ENCODE results near the gene METTL8. TPM values are rescaled to one million over a fixed set of nuclear protein-coding genes. Genes with fewer than 3 reads are reported as not detected.

The METTL8 gene
- total and polyA plus RNA-seq, 2 experiments from 2014 or later: 16.8 to 30.5 TPM

- H3K36me3 ChIP-seq (replicated peaks; ENCODE audit: insufficient read depth, low read depth): no peaks in the 10 kb centered on the region
- H3K4me1 ChIP-seq (ENCODE audit: insufficient read depth): no peaks in the 10 kb centered on the region
- no peaks in the 10 kb centered on the region for H3K9me3 ChIP-seq (ENCODE audit: low read depth)
- H4K20me1 ChIP-seq (ENCODE audit: insufficient read depth, poor library complexity, severe bottlenecking): no peaks in the 10 kb centered on the region
- H3K27ac ChIP-seq: no peak overlapping the region
- TF ChIP-seq EZH2phosphoT487 (IDR thresholded peaks at IDR 0.05; ENCODE audit: low read depth, severe bottlenecking, unreplicated experiment): no peak
- TF ChIP-seq CTCF (IDR thresholded peaks at IDR 0.05; ENCODE audit: poor library complexity): no peak
- no peak for TF ChIP-seq EZH2 (IDR thresholded peaks at IDR 0.05; ENCODE audit: borderline replicate concordance)
- H3K4me3 ChIP-seq: no peak overlapping the region
- no peaks in the 10 kb centered on the region for H3K27me3 ChIP-seq
- no peak overlapping the region for H3K4me2 ChIP-seq
- no peaks in the 10 kb centered on the region for H3K9me2 ChIP-seq (replicated peaks; ENCODE audit: insufficient read depth)
- WGBS (ENCODE audit: low lambda C conversion rate, missing lambda C conversion rate): 97% methylated on average over 5 of the region's 5 CpGs
- H2AFZ ChIP-seq: no peak overlapping the region
- H3K79me2 ChIP-seq: no peaks in the 10 kb centered on the region
- no peak for DNase-seq (ENCODE audit: low spot score)
Observed at GRCh38 chr2:171470129-171470528, 36.3 kb upstream of the METTL8 start.

DNA sequence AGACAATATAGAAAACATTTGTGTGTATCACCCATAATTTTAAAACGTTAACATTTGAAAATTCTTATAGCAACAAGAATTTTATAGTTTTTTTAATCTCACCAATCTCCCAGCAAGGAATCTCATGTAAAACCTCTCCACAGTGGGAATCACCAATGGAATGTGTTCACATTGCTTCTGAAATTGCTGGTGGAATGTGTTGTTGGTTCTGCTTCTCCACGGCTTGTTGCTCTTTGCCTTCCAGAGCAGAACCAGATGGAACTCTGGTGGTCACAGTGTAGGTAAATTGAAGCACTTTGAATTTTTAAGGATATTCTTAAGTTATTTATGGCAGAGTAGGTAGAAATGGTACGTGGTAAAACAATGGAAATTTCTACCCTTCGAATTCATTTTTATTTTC lies 35.4 kb upstream of the METTL8 start:
- DNase-seq (ENCODE audit: low spot score): no peak
- Histone ChIP-seq H2AFZ (no peak overlapping the region), H3K4me1 (ENCODE audit: insufficient read depth) (no peaks in the 10 kb centered on the region), H3K79me2 (no peaks in the 10 kb centered on the region), H3K4me3 (no peak overlapping the region), H3K9me2 (replicated peaks; ENCODE audit: insufficient read depth) (no peaks in the 10 kb centered on the region), H3K36me3 (replicated peaks; ENCODE audit: insufficient read depth, low read depth) (no peaks in the 10 kb centered on the region), H3K27me3 (no peaks in the 10 kb centered on the region), H3K4me2 (no peak overlapping the region), H3K9me3 (ENCODE audit: low read depth) (no peaks in the 10 kb centered on the region), H4K20me1 (ENCODE audit: insufficient read depth, poor library complexity, severe bottlenecking) (no peaks in the 10 kb centered on the region), H3K27ac (no peak overlapping the region)
- no peak for TF ChIP-seq CTCF (IDR thresholded peaks at IDR 0.05; ENCODE audit: poor library complexity)
- TF ChIP-seq EZH2phosphoT487 (IDR thresholded peaks at IDR 0.05; ENCODE audit: low read depth, severe bottlenecking, unreplicated experiment): no peak
- no peak for TF ChIP-seq EZH2 (IDR thresholded peaks at IDR 0.05; ENCODE audit: borderline replicate concordance)
- 88% methylated on average over 4 of the region's 4 CpGs for WGBS (ENCODE audit: low lambda C conversion rate, missing lambda C conversion rate)

- H3K79me2 ChIP-seq: no peaks in the 10 kb centered on the region
- no peak overlapping the region for H2AFZ ChIP-seq
- H3K4me1 ChIP-seq (ENCODE audit: insufficient read depth): no peaks in the 10 kb centered on the region
- H3K4me3 ChIP-seq: no peak overlapping the region
- WGBS (ENCODE audit: low lambda C conversion rate, missing lambda C conversion rate): 85% methylated on average over 1 of the region's 1 CpG
- no peaks in the 10 kb centered on the region for H3K9me2 ChIP-seq (replicated peaks; ENCODE audit: insufficient read depth)
- H3K27ac ChIP-seq: no peak overlapping the region
- H3K4me2 ChIP-seq: no peak overlapping the region
- no peaks in the 10 kb centered on the region for H3K27me3 ChIP-seq
- H4K20me1 ChIP-seq (ENCODE audit: insufficient read depth, poor library complexity, severe bottlenecking): no peaks in the 10 kb centered on the region
- TF ChIP-seq EZH2 (IDR thresholded peaks at IDR 0.05; ENCODE audit: borderline replicate concordance): no peak
- TF ChIP-seq CTCF (IDR thresholded peaks at IDR 0.05; ENCODE audit: poor library complexity): no peak
- no peak for TF ChIP-seq EZH2phosphoT487 (IDR thresholded peaks at IDR 0.05; ENCODE audit: low read depth, severe bottlenecking, unreplicated experiment)
- H3K9me3 ChIP-seq (ENCODE audit: low read depth): no peaks in the 10 kb centered on the region
- DNase-seq (ENCODE audit: low spot score): no peak
- no peaks in the 10 kb centered on the region for H3K36me3 ChIP-seq (replicated peaks; ENCODE audit: insufficient read depth, low read depth)
Observed at GRCh38 chr2:171460537-171460936, 26.7 kb upstream of the METTL8 start.

DNA sequence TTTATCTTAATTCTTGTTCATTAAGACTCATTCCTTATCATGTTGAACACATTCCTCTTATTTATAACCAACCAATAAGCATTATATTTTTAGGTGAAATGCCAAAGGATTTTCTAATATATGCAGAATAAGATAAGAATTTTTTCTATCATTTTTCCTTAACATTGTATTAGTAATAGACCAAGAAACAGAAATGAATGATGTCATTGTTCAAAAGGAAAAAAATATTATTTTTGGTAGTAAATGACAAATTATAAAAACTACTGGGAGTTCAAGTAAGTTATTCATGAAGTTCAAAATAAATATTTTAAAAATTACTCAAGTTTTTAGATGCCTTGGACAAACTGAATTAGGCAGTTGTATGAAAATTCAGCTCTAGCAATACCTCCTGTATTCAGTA lies 25.7 kb upstream of the METTL8 start:
- H3K4me1 ChIP-seq (ENCODE audit: insufficient read depth): no peaks in the 10 kb centered on the region
- H3K36me3 ChIP-seq (replicated peaks; ENCODE audit: insufficient read depth, low read depth): no peaks in the 10 kb centered on the region
- no peak for TF ChIP-seq EZH2 (IDR thresholded peaks at IDR 0.05; ENCODE audit: borderline replicate concordance)
- TF ChIP-seq CTCF (IDR thresholded peaks at IDR 0.05; ENCODE audit: poor library complexity): no peak
- TF ChIP-seq EZH2phosphoT487 (IDR thresholded peaks at IDR 0.05; ENCODE audit: low read depth, severe bottlenecking, unreplicated experiment): no peak
- no peak overlapping the region for H3K4me2 ChIP-seq
- no peaks in the 10 kb centered on the region for H3K27me3 ChIP-seq
- no peak overlapping the region for H3K27ac ChIP-seq
- H3K9me3 ChIP-seq (ENCODE audit: low read depth): no peaks in the 10 kb centered on the region
- DNase-seq (ENCODE audit: low spot score): no peak
- no peak overlapping the region for H2AFZ ChIP-seq
- no peak overlapping the region for H3K4me3 ChIP-seq
- no peaks in the 10 kb centered on the region for H3K79me2 ChIP-seq
- no peaks in the 10 kb centered on the region for H4K20me1 ChIP-seq (ENCODE audit: insufficient read depth, poor library complexity, severe bottlenecking)
- H3K9me2 ChIP-seq (replicated peaks; ENCODE audit: insufficient read depth): no peaks in the 10 kb centered on the region
